A549 (cell line): ENCODE data around the gene MAN1C1. TPM values are rescaled to one million over a fixed set of nuclear protein-coding genes. Genes with fewer than 3 reads are reported as not detected.

Source experiments
- ATAC-seq, 2 experiments: fragments of 200-7000 bp in 1 of 2; fragments of >200 bp in 1 of 2; cut with Nextera tagmentation in 1 of 2; cut with Tn5 transposase in 1 of 2; 3 replicates each; pipeline versions ENCODE4 v1.8.0 to v1.9.1; 2018 to 2020; ENCODE audit warnings: mild to moderate bottlenecking in 1 of 2, moderate library complexity in 1 of 2
- CTCF ChIA-PET: fragments of 300-600 bp; sonication (Branson Sonifier 250); formaldehyde crosslinking; extraction: SDS; loops from one replicate; lab custom pipeline; 2021; ENCODE audit warnings: antibody characterized with exemption, inconsistent platforms; lab: Yijun Ruan, JAX
- POLR2A ChIA-PET: fragments of 350-600 bp; formaldehyde crosslinking; extraction: SDS; loops from one replicate; lab custom pipeline; 2021; ENCODE audit warnings: antibody characterized with exemption, inconsistent platforms; lab: Yijun Ruan, JAX
- DNase-seq, 2 experiments: peaks; one replicate each; pipeline versions ENCODE4 v3.0.0 to v3.0.0-alpha.2; 2011 to 2016; ENCODE audit warnings: low read depth in 1 of 2, low spot score in 1 of 2
- FAIRE-seq: peaks from 2 replicates; lab custom pipeline; 2011; peaks lifted over from hg19 to GRCh38; lab: Jason Lieb, UNC
- H3K27ac ChIP-seq, 2 experiments: fragments of >200 bp; sonication (Bioruptor Twin); formaldehyde crosslinking; 3 replicates each; pipeline ENCODE4 v1.5.1; 2016 to 2017
- H3K4me1 ChIP-seq: fragments of >200 bp; sonication (Bioruptor Twin); formaldehyde crosslinking; 3 replicates; pipeline ENCODE4 v1.6.1; 2016
- H3K4me2 ChIP-seq: fragments of >200 bp; sonication (Bioruptor Twin); formaldehyde crosslinking; 3 replicates; pipeline ENCODE4 v1.6.1; 2016
- H3K4me3 ChIP-seq: fragments of >200 bp; sonication (Bioruptor Twin); formaldehyde crosslinking; 3 replicates; pipeline ENCODE4 v1.5.1; 2016
- H3K9me3 ChIP-seq: fragments of >200 bp; sonication (Bioruptor Twin); formaldehyde crosslinking; 3 replicates; pipeline ENCODE4 v1.6.1; 2016
- BCL3 ChIP-seq: fragments of >200 bp; sonication (Bioruptor Twin); formaldehyde crosslinking; IDR thresholded peaks from 3 replicates; pipeline ENCODE4 v1.6.1; 2016
- CBX2 ChIP-seq: fragments of 200-600 bp; sonication (generic); IDR thresholded peaks from 2 replicates; pipeline ENCODE4 v1.6.1; 2016; ENCODE audit warnings: low read depth, mild to moderate bottlenecking, borderline replicate concordance
- CEBPB ChIP-seq, 2 experiments: fragments of >200 bp in 1 of 2; sonication (Bioruptor Twin) in 1 of 2; formaldehyde crosslinking in 1 of 2; IDR thresholded peaks; 2 replicates each; pipeline ENCODE4 v1.6.1; 2012 to 2016
- CHD2 ChIP-seq: fragments of 150-350 bp; IDR thresholded peaks from 2 replicates; pipeline ENCODE4 v1.6.1; 2014; ENCODE audit warnings: low read length; ENCODE audit not compliant: partially characterized antibody
- EHF ChIP-seq: fragments of 250-450 bp; sonication (Bioruptor Pico); IDR thresholded peaks from 2 replicates; pipeline ENCODE4 v1.5.0; 2020; ENCODE audit warnings: mild to moderate bottlenecking
- ELK1 ChIP-seq: fragments of 150-350 bp; IDR thresholded peaks from 2 replicates; pipeline ENCODE4 v1.6.1; 2014; ENCODE audit warnings: low read depth, mild to moderate bottlenecking, low read length
- HEYL ChIP-seq: fragments of 250-450 bp; sonication (Bioruptor Pico); IDR thresholded peaks from 2 replicates; pipeline ENCODE4 v1.8.0; 2021; ENCODE audit warnings: mild to moderate bottlenecking, moderate library complexity
- HOXB5 ChIP-seq: fragments of 250-450 bp; sonication (Bioruptor Pico); IDR thresholded peaks from 2 replicates; pipeline ENCODE4 v1.5.0; 2020; ENCODE audit warnings: mild to moderate bottlenecking, moderate library complexity
- JUN ChIP-seq, 2 experiments: fragments of >200 bp; sonication (Bioruptor Twin); formaldehyde crosslinking; IDR thresholded peaks; 2 replicates in 1 of 2; 3 replicates in 1 of 2; pipeline ENCODE4 v1.6.1; 2016 to 2017
- MAFK ChIP-seq: fragments of 450-650 bp; IDR thresholded peaks from 2 replicates; pipeline ENCODE4 v1.6.1; 2014; ENCODE audit not compliant: partially characterized antibody
- MAX ChIP-seq: IDR thresholded peaks from 2 replicates; pipeline ENCODE4 v1.6.1; 2012
- NFE2L2 ChIP-seq: fragments of 150-350 bp; conservative IDR thresholded peaks from 2 replicates; pipeline ENCODE4 v1.6.1; 2014; ENCODE audit warnings: low read length
- NR3C1 ChIP-seq: fragments of >200 bp; sonication (Bioruptor Twin); formaldehyde crosslinking; IDR thresholded peaks from 3 replicates; pipeline ENCODE4 v1.6.1; 2017
- PHF8 ChIP-seq: fragments of 200-600 bp; sonication (generic); IDR thresholded peaks from 2 replicates; pipeline ENCODE4 v1.6.1; 2016; ENCODE audit warnings: low read depth, mild to moderate bottlenecking, antibody characterized with exemption, moderate library complexity, borderline replicate concordance
- RARB ChIP-seq: fragments of 250-450 bp; sonication (Bioruptor Pico); IDR thresholded peaks from 2 replicates; pipeline ENCODE4 v1.8.0; 2021; ENCODE audit warnings: mild to moderate bottlenecking, moderate library complexity
- REST ChIP-seq: fragments of 200-600 bp; sonication (generic); IDR thresholded peaks from 2 replicates; pipeline ENCODE4 v1.6.1; 2016; ENCODE audit warnings: antibody characterized with exemption, mild to moderate bottlenecking, moderate library complexity
- RNF2 ChIP-seq: fragments of 200-600 bp; sonication (generic); IDR thresholded peaks from 2 replicates; pipeline ENCODE4 v1.6.1; 2016; ENCODE audit warnings: low read depth, mild to moderate bottlenecking, antibody characterized with exemption, moderate library complexity, borderline replicate concordance
- TP53 ChIP-seq: fragments of 250-450 bp; sonication (Bioruptor Pico); IDR thresholded peaks from 2 replicates; pipeline ENCODE4 v1.5.0; 2021; ENCODE audit warnings: mild to moderate bottlenecking, moderate library complexity
- ZNF302 ChIP-seq: fragments of 250-450 bp; sonication (Bioruptor Pico); IDR thresholded peaks from 2 replicates; pipeline ENCODE4 v1.9.0; 2021; ENCODE audit warnings: inconsistent platforms, mild to moderate bottlenecking, moderate library complexity
- WGBS: methylation state at CpG from one replicate; pipeline ENCODE4 v1.1.6; 2017; ENCODE audit errors: missing lambda C conversion rate; 5-methylcytosine and 5-hydroxymethylcytosine counted together
- polyA plus RNA-seq, 4 experiments: library from polyadenylated mRNA; depleted of rRNA in 3 of 4; stranded (reverse); fragments of >200 nt; fragmentation: RNase III in 1 of 4; extraction: RNeasy Plus Mini Kit Qiagen cat#74134 plus additional on column Dnase treatment in 1 of 4; gene quantifications; 2 replicates in 3 of 4; 3 replicates in 1 of 4; pipeline ENCODE4 v1.2.3, GENCODE V29; 2011 to 2017

The MAN1C1 gene
- polyA plus RNA-seq, 2 of the 4 experiments (the other 2 are of a cell fraction): 0.22 to 0.27 TPM

- TF ChIP-seq PHF8: no peak
- no peak for TF ChIP-seq NR3C1
- TF ChIP-seq ELK1: no peak
- TF ChIP-seq, all 56 proteins: peak for 0
Measured at GRCh38 chr1:25787760-25788166, 171.2 kb downstream of the MAN1C1 start (continued).

GRCh38 chr1:25790472-25790871 is 173.9 kb downstream of the MAN1C1 start:
- Histone ChIP-seq H3K4me1 (peaks cover 6% of the 10 kb centered on the region; the same call in 2 of the 3 replicates), H3K4me3 (no peak overlapping the region), H3K4me2 (no peak overlapping the region), H3K27ac (no peak overlapping the region), H3K9me3 (no peaks in the 10 kb centered on the region)
- TF ChIP-seq RNF2: no peak
- no peak for TF ChIP-seq JUN (IDR thresholded peaks at IDR 0.05)
- TF ChIP-seq BCL3: no peak
- no peak for TF ChIP-seq EHF (CRISPR knock-in tag)
- no peak for TF ChIP-seq CBX2
- no peak for TF ChIP-seq NR3C1
- no peak for TF ChIP-seq TP53
- no peak for TF ChIP-seq NFE2L2
- TF ChIP-seq REST: no peak
- no peak for TF ChIP-seq RARB (CRISPR knock-in tag)
- TF ChIP-seq HOXB5: no peak
- no peak for TF ChIP-seq MAX
- TF ChIP-seq HEYL (CRISPR knock-in tag): no peak
- FAIRE-seq (no peak), ATAC-seq (no peak), DNase-seq (no peak)
- WGBS: 60% methylated on average over 6 of the region's 6 CpGs
- POLR2A ChIA-PET: no interaction called here
- CTCF ChIA-PET: interaction anchor here (0.7 to 0.9 kb wide), 2 partner anchors 20 to 56 kb away, joined by 3 read pairs; no protein-coding TSS in a partner anchor

GRCh38 chr1:25792115-25792514 is 175.5 kb downstream of the MAN1C1 start:
- H3K4me3 ChIP-seq: no peak overlapping the region
- no peak overlapping the region for H3K4me2 ChIP-seq
- H3K9me3 ChIP-seq: no peaks in the 10 kb centered on the region
- WGBS: 72% methylated on average over 4 of the region's 4 CpGs
- peaks cover 4% of the 10 kb centered on the region; the same call in 2 of the 3 replicates for H3K4me1 ChIP-seq
- ChIA-PET POLR2A (no interaction called here), CTCF (interaction anchor here (1.4 kb wide), 1 partner anchor 184 kb away, joined by 4 read pairs; no protein-coding TSS in a partner anchor)
- DNase-seq (no peak), ATAC-seq (no peak), FAIRE-seq (no peak)
- no peak overlapping the region for H3K27ac ChIP-seq
- no peak for TF ChIP-seq MAFK
- no peak for TF ChIP-seq CHD2
- no peak for TF ChIP-seq ZNF302
- TF ChIP-seq CEBPB (IDR thresholded peaks at IDR 0.05): no peak
